CD14-positive monocyte (primary cell): ENCODE data around the gene SLC25A21. TPM values are rescaled to one million over a fixed set of nuclear protein-coding genes. Genes with fewer than 3 reads are reported as not detected.

Experiments used
- DNase-seq, 3 donors: peaks; one replicate each; pipeline ENCODE4 v3.0.0-alpha.2; 2011 to 2022
- H2AFZ ChIP-seq: 2 replicates; pipeline ENCODE4 v1.6.0; 2012; ENCODE audit warnings: mild to moderate bottlenecking, low read depth, low read length, inconsistent platforms; ENCODE audit not compliant: insufficient read depth, poor library complexity, severe bottlenecking
- H3K27ac ChIP-seq, 2 donors: 1 replicate in 1 of 2; 2 replicates in 1 of 2; pipeline ENCODE4 v1.5.1; 2012 to 2013; ENCODE audit warnings: low read length in 2 of 2, control low read depth in 1 of 2, inconsistent platforms in 1 of 2, low read depth in 1 of 2, mild to moderate bottlenecking in 1 of 2
- H3K27me3 ChIP-seq, 2 donors: one replicate each; pipeline versions ENCODE4 v1.6.0 to v1.6.1; 2011 to 2013; ENCODE audit warnings: low read length in 2 of 2; ENCODE audit not compliant: control insufficient read depth in 2 of 2, insufficient read depth in 2 of 2
- H3K36me3 ChIP-seq, 2 donors: replicated peaks in 1 of 2; 1 replicate in 1 of 2; 2 replicates in 1 of 2; pipeline versions ENCODE4 v1.5.1 to v1.6.1; 2012 to 2013; ENCODE audit warnings: low read length in 2 of 2, control low read depth in 1 of 2, inconsistent platforms in 1 of 2, mild to moderate bottlenecking in 1 of 2; ENCODE audit not compliant: insufficient read depth in 2 of 2, control insufficient read depth in 1 of 2
- H3K4me1 ChIP-seq, 2 donors: 1 replicate in 1 of 2; 2 replicates in 1 of 2; pipeline versions ENCODE4 v1.5.1 to v1.6.1; 2012 to 2013; ENCODE audit warnings: low read length in 2 of 2, control low read depth in 1 of 2, inconsistent platforms in 1 of 2, mild to moderate bottlenecking in 1 of 2, moderate library complexity in 1 of 2; ENCODE audit not compliant: insufficient read depth in 2 of 2, control insufficient read depth in 1 of 2
- H3K4me2 ChIP-seq: replicated peaks from 2 replicates; pipeline ENCODE3; 2012; ENCODE audit warnings: low read length, moderate library complexity, mild to moderate bottlenecking; ENCODE audit not compliant: poor library complexity, severe bottlenecking; ENCODE audit errors: extremely low read depth
- H3K4me3 ChIP-seq, 3 experiments: fragments of 200-600 bp in 1 of 3; sonication (generic) in 1 of 3; replicated peaks in 1 of 3; 1 replicate in 2 of 3; 2 replicates in 1 of 3; pipeline ENCODE4 v1.5.1; 2011 to 2013; ENCODE audit warnings: low read length in 3 of 3, mild to moderate bottlenecking in 3 of 3, control low read depth in 2 of 3, low read depth in 2 of 3, inconsistent platforms in 1 of 3, moderate library complexity in 1 of 3
- H3K79me2 ChIP-seq: 2 replicates; pipeline ENCODE4 v1.6.0; 2012; ENCODE audit warnings: mild to moderate bottlenecking, control low read depth, inconsistent platforms, low read length, moderate library complexity; ENCODE audit not compliant: insufficient read depth
- H3K9ac ChIP-seq: 2 replicates; pipeline ENCODE4 v1.6.0; 2017; ENCODE audit warnings: low read length, mild to moderate bottlenecking; ENCODE audit not compliant: insufficient read depth, poor library complexity, severe bottlenecking
- H3K9me3 ChIP-seq, 2 donors: replicated peaks in 1 of 2; 1 replicate in 1 of 2; 2 replicates in 1 of 2; pipeline versions ENCODE4 v1.5.1 to v1.6.1; 2012 to 2013; ENCODE audit warnings: low read length in 2 of 2, control low read depth in 1 of 2; ENCODE audit not compliant: control insufficient read depth in 1 of 2, insufficient read depth in 1 of 2
- H4K20me1 ChIP-seq: 2 replicates; pipeline ENCODE4 v1.6.0; 2012; ENCODE audit warnings: mild to moderate bottlenecking, low read length, control low read depth, moderate library complexity; ENCODE audit not compliant: insufficient read depth
- H3K27ac Mint-ChIP-seq, 7 donors: one replicate each; pipeline ENCODE4 v1.8.0; 2020; ENCODE audit warnings: mild to moderate bottlenecking in 7 of 7, mixed read lengths in 7 of 7, moderate library complexity in 6 of 7, inconsistent platforms in 2 of 7
- H3K27me3 Mint-ChIP-seq, 3 donors: one replicate each; pipeline ENCODE4 v1.8.0; 2021 to 2022; ENCODE audit warnings: low read depth in 3 of 3, mild to moderate bottlenecking in 3 of 3, mixed read lengths in 3 of 3, moderate library complexity in 3 of 3, inconsistent platforms in 1 of 3
- H3K36me3 Mint-ChIP-seq, 2 donors: one replicate each; pipeline ENCODE4 v1.8.0; 2020; ENCODE audit warnings: mixed read lengths in 2 of 2, inconsistent platforms in 1 of 2, mild to moderate bottlenecking in 1 of 2
- H3K4me1 Mint-ChIP-seq: one replicate; pipeline ENCODE4 v1.8.0; 2020; ENCODE audit warnings: mild to moderate bottlenecking, mixed read lengths
- H3K4me3 Mint-ChIP-seq, 2 donors: one replicate each; pipeline ENCODE4 v1.8.0; 2020; ENCODE audit warnings: mild to moderate bottlenecking in 2 of 2, mixed read lengths in 2 of 2, moderate library complexity in 1 of 2
- H3K9me3 Mint-ChIP-seq, 7 donors: one replicate each; pipeline ENCODE4 v1.8.0; 2020 to 2022; ENCODE audit warnings: mixed read lengths in 7 of 7, mild to moderate bottlenecking in 6 of 7, moderate library complexity in 6 of 7, inconsistent platforms in 2 of 7
- WGBS: methylation state at CpG from one replicate; pipeline ENCODE4 v1.1.5; 2013; ENCODE audit warnings: missing lambda C conversion rate; ENCODE audit not compliant: insufficient coverage; 5-methylcytosine and 5-hydroxymethylcytosine counted together
- intact Hi-C, 2 donors: fragments of 100-400 bp; cut with micrococcal nuclease; formaldehyde crosslinking; loops; one replicate each; pipeline versions ENCODE4 v1.15.0 to v1.15.1; 2023
- polyA plus RNA-seq, 3 donors: library from polyadenylated mRNA; depleted of rRNA in 1 of 3; unstranded in 2 of 3; stranded (reverse) in 1 of 3; fragments of 300-500 nt in 2 of 3; fragments of >200 nt in 1 of 3; fragmentation: Illumina TruSeq in 2 of 3; gene quantifications; 1 replicate in 2 of 3; 2 replicates in 1 of 3; pipeline ENCODE4 v1.2.3, GENCODE V29; 2012 to 2021
- TF ChIP-seq, protein P1 (sequence below): fragments of 200-600 bp; IDR thresholded peaks from one replicate; pipeline ENCODE4 v1.8.0; 2022; ENCODE audit warnings: antibody characterized with exemption, mild to moderate bottlenecking

Gene SLC25A21
- polyA plus RNA-seq, 3 donors = not detected

DNA sequence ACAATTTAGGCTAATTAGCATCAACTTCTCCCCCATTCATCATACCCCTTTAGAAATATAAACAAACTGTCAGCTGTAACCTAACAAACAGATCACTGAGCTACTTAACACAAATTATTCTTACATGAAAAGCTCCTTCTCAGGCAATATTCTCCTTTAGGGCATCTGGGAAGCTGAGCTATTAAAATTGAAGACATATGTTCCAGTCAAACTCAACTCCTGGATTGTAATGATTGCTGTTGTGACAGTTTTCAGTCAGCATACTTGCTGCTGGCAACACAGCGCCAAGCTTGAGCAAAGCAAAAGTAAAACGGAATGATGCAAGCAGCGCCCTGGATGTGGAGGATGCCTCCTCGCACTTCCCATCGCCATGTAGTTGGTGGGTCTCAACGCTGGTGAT, 82.4 kb downstream of the SLC25A21 start:
- H3K4me3 ChIP-seq = no peak overlapping the region
- no peaks in the 10 kb centered on the region for H3K27me3 Mint-ChIP-seq
- intact Hi-C loops = no loop called here
- H4K20me1 ChIP-seq = no peaks in the 10 kb centered on the region
- H3K36me3 Mint-ChIP-seq = no peaks in the 10 kb centered on the region
- H3K27ac ChIP-seq = no peak overlapping the region
- H3K9ac ChIP-seq = no peak overlapping the region
- no peak overlapping the region for H3K4me3 Mint-ChIP-seq
- H3K27ac Mint-ChIP-seq = no peak overlapping the region
- no peak for DNase-seq
- 76% methylated on average over 5 of the region's 6 CpGs for WGBS
- TF ChIP-seq, protein P1, sequence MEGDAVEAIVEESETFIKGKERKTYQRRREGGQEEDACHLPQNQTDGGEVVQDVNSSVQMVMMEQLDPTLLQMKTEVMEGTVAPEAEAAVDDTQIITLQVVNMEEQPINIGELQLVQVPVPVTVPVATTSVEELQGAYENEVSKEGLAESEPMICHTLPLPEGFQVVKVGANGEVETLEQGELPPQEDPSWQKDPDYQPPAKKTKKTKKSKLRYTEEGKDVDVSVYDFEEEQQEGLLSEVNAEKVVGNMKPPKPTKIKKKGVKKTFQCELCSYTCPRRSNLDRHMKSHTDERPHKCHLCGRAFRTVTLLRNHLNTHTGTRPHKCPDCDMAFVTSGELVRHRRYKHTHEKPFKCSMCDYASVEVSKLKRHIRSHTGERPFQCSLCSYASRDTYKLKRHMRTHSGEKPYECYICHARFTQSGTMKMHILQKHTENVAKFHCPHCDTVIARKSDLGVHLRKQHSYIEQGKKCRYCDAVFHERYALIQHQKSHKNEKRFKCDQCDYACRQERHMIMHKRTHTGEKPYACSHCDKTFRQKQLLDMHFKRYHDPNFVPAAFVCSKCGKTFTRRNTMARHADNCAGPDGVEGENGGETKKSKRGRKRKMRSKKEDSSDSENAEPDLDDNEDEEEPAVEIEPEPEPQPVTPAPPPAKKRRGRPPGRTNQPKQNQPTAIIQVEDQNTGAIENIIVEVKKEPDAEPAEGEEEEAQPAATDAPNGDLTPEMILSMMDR = no peak
- no peak overlapping the region for H3K4me2 ChIP-seq
- H3K27me3 ChIP-seq = no peaks in the 10 kb centered on the region
- H2AFZ ChIP-seq = no peak overlapping the region
- no peaks in the 10 kb centered on the region for H3K4me1 ChIP-seq
- no peaks in the 10 kb centered on the region for H3K79me2 ChIP-seq
- H3K9me3 Mint-ChIP-seq = peaks cover 0 to 3% (median 0%) of the 10 kb centered on the region in 7 donors
- no peaks in the 10 kb centered on the region for H3K9me3 ChIP-seq
- no peaks in the 10 kb centered on the region for H3K4me1 Mint-ChIP-seq
- H3K36me3 ChIP-seq = no peaks in the 10 kb centered on the region

DNA sequence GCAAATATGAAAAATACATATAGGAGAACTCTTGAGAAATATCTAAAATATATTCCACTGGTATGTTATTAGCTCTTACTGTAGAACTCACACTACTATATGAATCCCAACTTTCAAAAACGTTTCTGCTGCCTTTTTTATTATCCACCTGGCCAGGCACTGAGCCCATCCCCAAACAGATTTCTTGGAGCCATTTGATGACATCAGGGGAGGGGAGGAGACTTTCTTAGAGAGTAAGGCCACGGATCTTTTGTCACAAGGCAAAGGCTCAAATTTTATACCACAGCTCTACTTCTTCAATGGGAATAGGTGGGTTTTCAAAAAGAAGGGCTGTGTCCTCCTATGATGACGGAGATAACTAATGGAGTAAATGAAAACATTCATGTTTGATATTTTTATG, 83.0 kb downstream of the SLC25A21 start:
- Mint-ChIP-seq H3K9me3 (peaks cover 0 to 3% (median 0%) of the 10 kb centered on the region in 7 donors), H3K27ac (no peak overlapping the region), H3K4me3 (no peak overlapping the region), H3K27me3 (no peaks in the 10 kb centered on the region), H3K36me3 (no peaks in the 10 kb centered on the region), H3K4me1 (no peaks in the 10 kb centered on the region)
- Histone ChIP-seq H3K27ac (no peak overlapping the region), H2AFZ (no peak overlapping the region), H3K9me3 (no peaks in the 10 kb centered on the region), H3K79me2 (no peaks in the 10 kb centered on the region), H3K36me3 (no peaks in the 10 kb centered on the region), H3K4me3 (no peak overlapping the region), H3K4me1 (no peaks in the 10 kb centered on the region), H3K27me3 (no peaks in the 10 kb centered on the region), H3K9ac (no peak overlapping the region), H4K20me1 (no peaks in the 10 kb centered on the region), H3K4me2 (no peak overlapping the region)
- DNase-seq = no peak
- TF ChIP-seq, protein P1 = no peak
- intact Hi-C loops = no loop called here
- WGBS = no CpG with 5 or more reads among the region's 3 CpGs
